GM19023 (cell line): ENCODE results near the gene APCDD1L.
"Not testable (repeated sequence)": the region's sequence is repeated elsewhere in the genome, so short reads cannot be mapped to it uniquely, and the experiment has no call there.

Experiments
- ATAC-seq: cut with Tn5 transposase; IDR thresholded peaks from one replicate; pipeline ENCODE4 v1.9.1; 2021; ENCODE audit warnings: mild to moderate bottlenecking, moderate library complexity; ENCODE audit not compliant: unreplicated experiment

APCDD1L gene

DNA sequence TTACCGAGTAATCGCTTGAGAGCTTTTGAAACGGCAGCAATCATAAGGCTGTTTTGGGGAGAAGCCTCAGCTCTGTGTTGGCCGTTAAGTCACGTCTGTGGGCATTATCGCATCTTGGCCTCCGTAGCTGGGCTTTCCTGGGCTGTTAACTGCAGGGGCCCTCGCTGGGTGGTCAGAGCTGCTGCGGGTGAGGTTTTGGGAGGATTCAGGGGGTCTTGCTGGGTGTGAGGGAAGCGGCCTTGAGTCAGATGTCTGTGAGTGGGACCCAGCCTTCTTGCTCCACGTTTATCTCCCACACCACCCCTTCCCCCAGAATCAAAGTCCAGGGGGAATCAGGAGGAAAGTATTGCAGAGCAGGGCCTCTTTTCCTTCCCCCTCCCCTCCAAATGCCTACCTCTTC is 3.2 kb upstream of the APCDD1L start:
- no peak for ATAC-seq

DNA sequence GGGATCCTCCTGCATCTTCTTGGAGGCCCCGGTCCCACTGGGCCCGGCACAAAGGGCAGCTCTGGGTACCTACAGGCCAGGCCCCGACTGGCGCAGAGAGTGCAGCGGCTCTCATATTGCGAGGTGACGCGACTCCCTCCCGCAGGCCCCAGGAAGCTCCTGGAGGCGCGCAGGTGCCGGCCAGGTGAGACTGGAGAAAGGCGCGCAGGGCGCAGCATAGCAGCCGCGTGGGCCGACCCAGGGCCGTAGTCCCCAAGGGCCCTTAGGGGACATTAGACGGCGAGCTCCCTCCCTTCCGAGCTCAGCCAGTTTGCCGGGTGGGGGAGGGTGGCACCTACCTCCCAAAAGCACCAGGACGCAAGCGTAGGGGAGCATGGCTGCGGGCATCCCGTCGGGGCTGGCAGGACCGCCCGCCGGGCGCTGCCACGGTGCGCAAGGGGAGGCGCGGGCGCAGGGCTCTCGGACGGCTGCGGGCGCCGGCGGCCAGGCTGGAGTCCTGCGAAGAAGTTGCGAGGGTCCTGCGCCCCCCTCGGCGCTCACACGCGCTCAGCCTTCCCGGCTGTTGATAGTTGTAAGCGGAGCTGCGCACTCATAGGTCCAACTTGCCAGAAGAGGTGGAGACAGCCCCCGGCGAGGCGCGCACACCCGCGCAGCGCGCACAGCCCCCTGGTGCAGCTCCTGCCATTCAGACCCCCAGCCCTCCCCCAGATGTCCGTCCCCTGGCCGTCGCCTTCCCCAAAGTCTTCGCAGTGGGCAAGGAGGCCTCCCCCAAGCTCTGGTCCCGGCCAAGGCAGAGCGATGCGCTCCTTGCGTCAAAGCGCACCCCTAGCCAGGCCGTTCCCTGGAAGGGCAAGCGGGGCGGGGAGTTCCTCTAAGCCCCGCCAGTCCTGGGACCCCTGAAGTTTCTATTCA is 622 bp downstream of the APCDD1L start:
- no peak for ATAC-seq

DNA sequence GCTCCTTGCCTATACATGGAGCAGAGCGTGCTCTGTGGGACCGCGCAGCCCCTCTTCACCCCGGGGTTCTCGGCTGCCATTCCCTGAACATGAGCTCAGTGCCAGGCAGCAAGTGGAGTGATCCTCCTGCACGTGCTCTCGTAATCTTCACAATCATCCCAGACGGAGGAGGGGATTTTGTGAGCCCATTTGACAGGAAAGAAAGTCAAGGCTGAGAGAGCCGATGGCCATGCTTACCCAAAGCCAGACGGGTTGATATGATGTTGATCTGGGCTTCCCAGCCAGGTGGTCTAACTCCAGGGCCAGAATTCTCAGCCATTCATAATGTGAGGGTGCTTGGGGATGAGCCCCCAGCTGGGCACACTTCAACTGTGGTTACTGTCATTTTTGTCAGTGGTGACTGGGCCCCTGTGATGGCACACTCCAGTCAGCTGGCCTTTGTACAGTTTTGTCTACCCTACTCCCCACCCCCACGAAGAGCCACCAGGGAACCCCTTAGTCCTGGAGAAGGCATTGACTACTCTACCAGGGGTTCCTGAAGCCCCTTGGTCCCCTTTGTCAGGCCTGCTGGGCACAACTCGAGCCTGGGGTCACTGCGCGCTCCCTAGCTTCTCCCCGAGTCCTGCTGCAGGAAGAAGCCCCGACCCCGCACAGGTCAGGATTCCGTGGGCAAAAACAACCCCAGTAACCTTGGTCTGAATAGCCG is 1.5 kb downstream of the APCDD1L start:
- ATAC-seq: no peak

DNA sequence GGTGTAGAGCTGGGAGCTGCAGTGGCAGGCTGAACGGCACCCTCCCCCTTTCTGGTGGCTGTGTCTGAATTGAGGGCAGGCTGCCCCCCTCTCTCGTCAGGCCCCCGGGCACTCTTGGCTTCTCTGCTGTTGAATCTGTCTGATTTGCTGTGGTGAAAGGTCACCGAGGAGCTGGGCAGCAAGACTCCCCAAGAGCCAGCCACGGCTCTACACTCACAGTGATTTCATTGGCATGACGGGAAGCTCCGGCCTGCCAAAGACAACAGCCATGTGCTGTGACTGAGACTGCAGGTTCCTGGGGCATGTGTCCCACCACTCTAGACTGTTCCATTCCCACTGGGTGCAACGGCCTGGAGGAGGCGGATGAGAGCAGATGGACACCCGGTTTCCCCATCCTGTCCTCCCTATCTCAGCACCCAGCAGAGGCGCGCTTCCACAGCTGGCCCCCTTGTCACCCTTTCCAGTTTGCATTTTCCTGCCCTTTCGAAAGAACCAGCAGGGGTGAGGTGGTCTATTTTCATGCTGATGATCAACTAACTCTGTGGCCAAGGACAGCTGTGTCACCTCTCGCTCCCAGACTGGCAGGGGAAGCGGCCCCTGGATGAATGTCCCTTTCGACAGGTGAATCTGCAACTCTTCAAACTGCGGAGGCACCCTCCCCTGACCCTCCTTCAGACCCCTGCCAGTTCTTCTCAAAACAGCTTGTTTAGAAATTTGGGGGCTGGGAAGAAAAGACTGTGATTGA is 2.2 kb downstream of the APCDD1L start:
- ATAC-seq: no peak

DNA sequence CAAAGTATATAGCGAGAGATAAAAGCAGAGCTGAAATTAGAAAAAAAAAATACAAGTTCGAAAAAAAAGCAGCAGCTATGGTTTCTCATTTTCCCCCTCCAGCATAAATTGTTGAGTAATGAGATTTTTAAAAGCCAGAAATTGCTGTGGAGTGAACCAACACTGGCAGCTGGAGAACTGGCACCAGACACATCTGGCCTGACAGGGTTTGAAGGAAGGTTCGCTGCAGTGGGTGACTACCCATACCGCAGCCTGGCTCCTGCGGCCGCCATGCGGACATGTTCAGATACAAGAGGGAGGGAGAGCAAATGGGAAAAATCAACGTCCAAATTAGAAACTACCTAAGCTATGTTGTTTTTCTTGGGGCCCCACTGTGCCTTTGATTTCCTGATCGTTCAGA is 3.3 kb downstream of the APCDD1L start:
- ATAC-seq: no peak

DNA sequence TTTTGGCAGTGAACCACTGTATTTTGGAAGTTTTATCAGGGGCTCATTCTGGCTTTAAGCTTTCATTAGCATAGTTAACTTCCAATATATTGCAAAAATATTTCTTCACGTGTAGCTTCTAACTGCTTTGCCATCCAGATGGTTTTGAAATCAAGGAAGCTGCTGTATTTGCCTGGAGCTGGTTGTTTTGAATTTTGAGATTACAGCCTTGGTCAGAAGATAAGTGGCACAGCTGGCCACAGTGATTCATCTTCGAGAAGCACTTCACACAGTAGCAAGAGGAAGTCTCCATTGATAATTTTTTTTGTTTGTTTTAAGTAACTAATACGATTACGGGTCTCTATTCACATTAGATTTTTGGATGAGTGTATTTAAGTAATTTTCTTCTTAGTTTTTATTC is 3.8 kb downstream of the APCDD1L start:
- no peak for ATAC-seq

DNA sequence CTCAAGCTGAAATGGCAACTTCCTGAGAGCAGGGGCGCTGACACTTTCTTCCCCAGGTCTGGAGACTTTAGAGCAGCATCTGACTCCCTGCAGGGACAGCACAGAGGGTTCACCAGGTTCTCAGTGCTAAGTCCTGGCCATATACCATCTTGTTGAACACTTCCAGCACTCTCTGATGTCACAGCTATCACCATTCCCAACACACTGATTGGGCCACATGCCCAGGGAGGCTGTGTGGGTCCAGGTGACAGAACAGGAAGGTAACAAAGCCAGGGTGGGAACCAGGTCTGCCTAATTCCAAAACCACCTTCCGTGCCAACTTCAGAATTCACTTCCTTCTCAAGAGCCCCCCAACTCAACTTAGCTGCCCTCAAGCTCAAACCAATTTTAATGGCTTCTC is 4.3 kb downstream of the APCDD1L start:
- no peak for ATAC-seq

DNA sequence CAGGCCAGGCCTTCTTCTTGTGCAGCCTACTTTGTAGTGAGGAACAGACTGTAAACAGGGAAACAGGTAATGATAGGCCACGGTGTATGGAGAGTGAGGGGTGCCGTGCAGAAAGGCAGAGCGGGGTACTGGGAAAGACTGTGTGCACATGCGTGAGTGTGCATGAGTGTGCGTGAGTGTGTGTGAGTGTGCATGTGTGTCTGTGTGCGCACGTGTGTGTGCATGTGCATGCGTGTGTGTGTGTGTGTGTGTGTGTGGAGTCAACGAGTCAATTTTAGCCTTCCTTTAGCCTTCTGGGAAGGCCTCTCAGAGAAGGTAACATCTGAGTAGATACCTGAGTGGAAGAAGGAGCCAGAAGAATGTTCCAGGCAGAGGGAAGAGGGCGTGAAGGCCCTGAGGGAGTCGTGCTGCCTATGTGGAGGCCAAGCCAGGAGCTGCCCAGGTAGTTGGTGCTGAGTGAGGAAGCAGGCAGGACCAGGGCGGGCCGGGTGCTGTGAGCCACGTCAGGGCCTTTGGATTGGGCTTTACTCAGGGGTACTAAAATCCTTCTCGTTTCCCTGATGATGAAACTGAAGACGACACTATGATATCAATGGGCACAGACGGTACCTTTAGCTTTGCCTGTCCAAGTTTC is 6.3 kb downstream of the APCDD1L start:
- no peak for ATAC-seq

DNA sequence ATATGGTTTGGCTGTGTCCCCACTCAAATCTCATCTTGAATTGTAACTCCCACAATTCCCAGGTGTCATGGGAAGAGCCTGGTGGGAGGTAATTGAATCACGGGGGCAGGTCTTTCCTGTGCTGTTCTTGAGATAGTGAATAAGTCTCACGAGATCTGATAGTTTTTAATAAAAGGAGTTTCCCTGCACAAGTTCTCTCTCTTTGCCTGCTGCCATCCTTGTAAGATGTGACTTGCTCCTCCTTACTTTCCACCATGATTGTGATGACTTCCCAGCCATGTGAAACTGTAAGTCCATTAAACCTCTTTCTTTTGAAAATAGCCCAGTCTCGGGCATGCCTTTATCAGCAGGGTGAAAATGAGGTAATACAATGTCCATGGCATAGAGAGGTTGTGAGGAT is 8.2 kb downstream of the APCDD1L start:
- not testable (repeated sequence) for ATAC-seq

DNA sequence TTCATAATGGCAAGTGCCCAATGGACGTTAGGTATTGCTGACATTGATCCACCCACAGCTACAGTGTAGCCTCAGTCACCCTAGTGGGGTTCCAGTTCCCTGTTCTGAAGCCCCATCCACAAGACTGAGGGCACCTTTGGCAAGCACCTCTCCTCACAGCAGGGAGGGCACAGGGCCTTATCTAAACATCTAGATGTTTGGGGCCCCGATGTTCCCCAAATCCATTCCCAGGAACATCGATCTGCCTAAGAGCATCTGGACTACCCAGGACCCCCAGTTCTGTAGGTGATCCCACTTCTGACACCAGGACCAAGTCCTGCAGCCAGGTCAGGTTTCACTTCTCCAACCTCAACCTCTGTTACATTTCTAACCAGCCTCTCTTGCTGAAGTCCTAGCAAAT is 10.6 kb downstream of the APCDD1L start:
- ATAC-seq: no peak

DNA sequence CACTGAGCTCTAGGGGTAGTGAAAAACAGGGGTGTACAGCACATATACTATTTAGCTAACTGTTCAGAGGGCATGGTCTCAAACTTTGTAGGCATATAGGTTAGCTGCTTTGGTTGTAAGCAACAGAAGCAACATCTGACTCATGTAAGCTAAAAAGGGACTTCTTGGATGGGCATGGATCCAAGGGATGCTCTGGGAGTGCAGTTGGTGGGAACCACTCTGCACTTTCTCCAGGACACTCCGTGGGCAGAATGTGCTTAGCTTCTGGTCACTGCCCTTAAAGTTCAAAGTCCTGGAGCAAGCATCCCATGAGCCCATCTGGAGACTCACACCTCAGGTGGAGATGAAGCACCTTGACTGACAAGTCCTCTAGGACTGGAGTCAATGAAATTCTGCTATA is 11.5 kb downstream of the APCDD1L start:
- ATAC-seq: no peak

DNA sequence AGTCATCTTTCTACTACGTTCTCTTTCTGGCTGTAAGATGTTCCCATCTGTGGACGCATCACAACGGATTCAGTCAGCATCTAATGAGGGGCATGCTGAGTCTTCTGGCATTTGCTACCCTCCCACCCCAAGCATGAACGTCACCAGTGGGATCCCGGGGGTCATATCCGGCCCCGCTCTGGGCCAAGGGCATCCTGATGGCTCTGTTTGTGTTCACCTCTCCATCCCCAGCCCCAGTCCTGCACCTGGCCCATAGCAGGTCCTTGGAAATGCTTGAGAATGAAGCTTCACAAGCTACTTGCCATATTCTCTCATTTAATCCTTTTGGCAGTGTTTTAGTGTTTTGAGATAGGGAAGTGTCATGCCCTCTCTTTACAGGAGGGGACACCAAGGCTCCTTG is 14.9 kb downstream of the APCDD1L start:
- ATAC-seq: no peak

DNA sequence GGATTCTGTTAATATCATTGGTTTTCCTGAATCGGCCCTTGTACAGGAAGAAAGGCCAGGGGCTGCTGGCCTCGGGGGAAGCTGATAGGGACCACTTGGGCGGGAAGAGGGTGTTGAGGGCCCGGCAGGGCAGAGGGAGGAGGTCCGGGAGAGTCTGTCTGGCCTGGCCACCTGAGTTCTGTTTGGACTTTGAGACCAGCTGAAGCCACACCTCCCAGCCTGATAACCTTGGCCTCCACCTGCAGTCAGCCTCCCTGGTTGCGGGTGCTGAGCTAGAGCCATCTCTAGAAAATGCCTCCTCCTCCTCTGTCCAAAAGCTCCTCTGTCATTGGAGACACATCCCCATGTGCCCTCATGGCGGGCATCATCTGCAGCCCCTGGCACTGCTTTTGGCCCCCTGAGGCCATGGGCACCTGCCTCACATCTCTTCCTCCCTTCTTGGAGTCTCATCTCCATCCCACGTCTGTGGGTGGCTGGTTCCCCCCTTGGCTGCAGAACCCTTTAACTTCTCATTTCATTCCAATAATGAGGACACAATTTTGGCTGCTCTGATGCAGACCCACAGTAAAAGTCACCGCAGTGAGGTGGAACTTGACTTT is 16.6 kb downstream of the APCDD1L start:
- no peak for ATAC-seq

DNA sequence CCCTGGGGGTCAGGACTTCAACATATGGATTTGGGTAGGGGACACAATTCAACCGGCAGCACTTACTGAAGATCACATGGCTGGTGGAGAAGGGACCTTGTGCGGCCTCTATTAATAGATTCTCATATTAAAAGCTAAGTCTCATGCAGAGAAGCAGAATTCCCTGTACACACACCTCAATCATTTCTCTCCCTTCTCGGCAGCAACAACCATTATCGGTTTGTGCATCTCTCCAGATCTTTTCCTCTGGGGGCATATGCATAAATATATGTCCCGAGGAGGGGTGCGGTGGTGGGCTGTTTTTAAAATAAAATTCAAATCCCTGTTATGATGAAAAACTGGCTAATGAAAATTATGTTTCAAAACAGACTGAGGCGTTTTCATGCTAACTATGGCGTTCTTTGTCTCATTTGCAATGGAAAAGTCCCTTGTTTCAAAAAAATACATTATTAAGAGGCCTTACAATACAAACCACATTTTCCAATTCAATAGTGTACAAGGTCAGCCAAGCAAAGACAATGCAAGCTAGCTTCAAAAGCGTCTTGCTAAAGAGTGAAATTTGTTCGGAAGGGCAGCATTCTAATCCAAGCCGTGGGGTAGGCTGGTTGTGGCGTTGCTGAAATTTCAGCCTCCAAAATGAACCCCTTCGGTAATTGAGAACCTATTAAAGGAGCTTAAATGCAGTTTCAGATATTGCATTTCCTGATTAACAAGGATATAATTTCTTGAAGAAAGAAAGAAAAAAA is 17.3 kb downstream of the APCDD1L start:
- no peak for ATAC-seq

DNA sequence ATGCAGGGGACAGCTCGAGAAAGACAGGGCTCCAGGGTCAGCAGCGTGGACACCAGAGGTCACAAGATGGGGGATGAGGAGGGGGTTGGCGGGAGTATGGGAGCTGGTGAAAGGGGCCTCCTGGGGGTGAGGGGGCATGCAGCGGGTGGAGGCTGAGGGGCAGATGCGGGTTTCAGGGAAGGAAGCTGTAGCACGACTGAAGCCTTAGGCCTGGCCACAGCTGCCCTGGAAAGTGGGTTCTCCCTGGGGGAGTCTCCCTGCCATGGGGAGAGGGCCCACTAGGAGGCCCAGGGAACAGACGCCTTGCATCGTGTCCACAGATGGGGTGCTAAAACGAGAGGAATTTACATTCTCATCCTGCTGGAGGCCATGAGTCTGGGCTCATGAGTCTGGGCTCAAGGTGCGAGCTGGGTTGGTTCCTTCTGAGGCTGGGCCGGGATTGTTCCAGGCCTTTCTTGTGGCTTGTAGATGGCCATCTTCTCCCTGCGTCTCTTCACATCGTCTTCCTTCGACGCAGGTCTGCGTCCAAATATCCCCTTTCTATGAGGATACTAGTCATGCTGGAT is 18.0 kb downstream of the APCDD1L start:
- ATAC-seq: no peak

DNA sequence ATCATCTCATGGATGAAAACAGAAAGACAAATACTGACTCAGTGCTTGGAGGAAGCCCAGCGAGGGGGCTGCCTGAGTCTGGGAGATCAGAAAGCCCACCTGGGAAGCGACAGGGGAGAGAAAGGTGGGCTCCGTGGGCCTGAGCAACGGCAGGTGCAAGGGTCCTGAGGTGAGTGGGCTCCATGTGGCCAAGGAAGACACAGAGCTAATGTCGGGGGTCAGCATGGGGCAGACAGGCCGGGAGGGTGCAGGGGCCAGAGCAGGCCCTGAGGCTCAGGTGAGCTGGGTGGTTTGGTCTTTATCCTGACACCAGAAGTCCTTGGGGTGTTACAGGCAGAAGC is 18.8 kb downstream of the APCDD1L start:
- ATAC-seq: no peak

DNA sequence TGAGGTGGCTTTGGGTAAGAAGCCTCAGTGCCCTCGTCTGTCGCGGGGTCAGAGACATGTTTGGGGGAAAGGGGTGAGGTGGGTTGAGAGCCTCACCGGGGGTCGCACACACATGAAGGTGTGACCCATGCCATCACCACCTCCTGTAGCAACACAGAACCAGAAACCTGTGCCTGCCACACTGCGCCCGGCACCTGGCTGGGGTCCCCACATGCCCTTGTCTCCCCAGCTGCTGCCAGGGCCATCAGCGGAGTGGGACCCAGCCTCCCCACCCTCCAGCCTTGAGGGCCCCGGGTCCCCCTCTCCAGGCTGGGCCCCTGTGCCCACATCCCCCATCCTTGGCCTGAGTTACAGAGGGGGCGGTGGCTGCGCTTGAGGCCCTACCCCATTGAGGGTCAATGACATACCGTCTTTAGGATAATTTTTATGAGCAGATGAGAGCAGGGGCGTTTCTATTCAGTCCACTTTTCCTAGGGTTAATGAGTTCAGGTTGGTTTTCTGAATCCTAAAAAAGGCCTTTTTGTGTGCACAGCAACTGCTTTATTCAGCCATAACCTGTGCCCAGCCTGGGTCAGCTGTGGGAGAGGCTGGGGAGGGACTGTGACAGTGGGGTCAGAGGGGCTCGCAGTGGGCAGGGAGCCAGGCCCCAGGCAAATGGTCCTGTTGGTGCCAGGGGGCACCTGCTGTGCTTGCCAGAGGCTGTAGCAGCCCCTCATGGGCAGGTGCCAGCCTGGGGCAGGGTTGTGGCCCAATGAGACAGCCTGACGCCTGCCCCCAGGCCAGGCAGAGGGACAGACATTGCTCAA is 19.4 kb downstream of the APCDD1L start:
- no peak for ATAC-seq

DNA sequence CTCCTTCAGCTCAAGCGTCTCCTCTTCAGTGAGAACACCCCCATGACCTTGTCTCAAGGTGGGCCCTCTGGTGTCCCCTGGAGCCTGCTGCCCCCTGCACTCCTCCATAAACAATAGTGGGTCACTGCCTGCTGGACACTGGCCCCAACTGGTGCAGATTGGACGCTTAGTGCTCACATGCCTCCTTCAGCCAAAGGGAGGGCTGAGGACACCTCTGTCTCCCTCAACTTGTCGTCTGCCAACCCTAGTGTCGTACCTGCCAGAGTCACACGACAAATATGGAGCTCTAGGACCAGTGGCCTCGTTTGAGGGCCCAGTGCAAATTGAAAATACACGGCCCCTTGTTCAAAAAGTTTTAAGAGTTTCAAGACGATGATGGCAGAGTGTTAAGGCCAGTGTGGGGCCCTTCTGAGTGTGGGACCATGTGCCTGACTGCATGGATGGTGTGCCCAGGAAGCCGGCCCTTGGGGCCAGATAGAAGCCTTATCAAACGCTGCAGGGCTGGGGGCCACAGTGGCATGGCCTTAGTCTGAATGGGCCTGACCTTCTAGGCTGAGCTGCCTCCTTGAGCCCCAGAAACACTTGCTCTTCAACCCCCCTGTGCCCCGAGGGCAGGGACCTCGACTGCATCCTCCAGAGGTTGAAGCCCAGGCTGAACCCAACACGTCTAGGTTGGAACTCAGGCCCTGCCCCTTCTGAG is 20.1 kb downstream of the APCDD1L start:
- ATAC-seq: no peak
